ENCODE data around the gene C3orf52.

DNA sequence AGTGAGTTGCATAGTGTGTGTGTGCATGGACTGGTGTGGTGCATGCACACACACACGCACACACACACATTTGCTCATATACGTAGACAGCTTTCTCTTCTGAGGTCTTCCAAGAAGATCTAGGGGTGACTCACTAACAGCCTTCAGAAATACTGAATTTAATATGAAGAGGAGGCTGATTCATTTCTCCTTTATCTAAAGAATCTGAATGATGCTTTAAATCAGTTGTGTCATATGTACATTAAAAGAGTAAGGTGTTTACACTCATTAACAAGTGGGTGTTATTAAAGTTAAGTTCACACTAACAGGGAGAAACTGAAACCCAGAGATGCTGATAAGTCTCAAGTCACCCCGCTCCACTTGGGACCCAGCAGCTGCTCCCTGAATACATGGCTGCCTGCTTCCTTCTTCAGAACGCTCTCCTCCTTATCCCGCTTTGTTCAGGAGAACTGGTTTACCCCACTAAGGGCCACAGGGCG, 29.7 kb upstream of the C3orf52 start:
- no peak for TF ChIP-seq CTCF (IDR thresholded peaks at IDR 0.05)
- no peak for TF ChIP-seq POLR2A (IDR thresholded peaks at IDR 0.05)

Measured in prostate gland (tissue), 2 donors.